Inflammatory macrophage (primary cell): ENCODE measurements around the gene SCN4A.
"Not testable (repeated sequence)": the region's sequence is repeated elsewhere in the genome, so short reads cannot be mapped to it uniquely, and the experiment has no call there.

Experiments
- DNase-seq, 2 donors: peaks; one replicate each; pipeline ENCODE4 v3.0.0-alpha.2; 2020 to 2022

SCN4A gene

GRCh38 chr17:63984651-63985386 lies 12.1 kb upstream of the SCN4A start:
- DNase-seq: peak; percentile 72 to 77

- peak in 1 of 2 donors; percentile 38 for DNase-seq
These were observed 11.5 kb upstream of the SCN4A start for GRCh38 chr17:63984236-63984635.

GRCh38 chr17:63983320-63983719 lies 10.6 kb upstream of the SCN4A start:
- peak in 1 of 2 donors; percentile 23 for DNase-seq

GRCh38 chr17:63982641-63983040 lies 9.9 kb upstream of the SCN4A start:
- not testable (repeated sequence) for DNase-seq

GRCh38 chr17:63978272-63979200 lies 5.8 kb upstream of the SCN4A start:
- no peak for DNase-seq

- DNase-seq: no peak
These were observed 4.0 kb upstream of the SCN4A start for GRCh38 chr17:63976702-63977101.

GRCh38 chr17:63975541-63976092 lies 2.9 kb upstream of the SCN4A start:
- no peak for DNase-seq

- DNase-seq: no peak
These were observed 2.0 kb upstream of the SCN4A start for GRCh38 chr17:63974594-63975192.

GRCh38 chr17:63973930-63974593 lies 1.3 kb upstream of the SCN4A start:
- no peak for DNase-seq

- no peak for DNase-seq
These were observed 529 bp upstream of the SCN4A start for GRCh38 chr17:63973247-63973646.

GRCh38 chr17:63969278-63969677 lies 3.4 kb downstream of the SCN4A start:
- DNase-seq: no peak

GRCh38 chr17:63967953-63968352 lies 4.8 kb downstream of the SCN4A start:
- no peak for DNase-seq

GRCh38 chr17:63966646-63967264 lies 6.0 kb downstream of the SCN4A start:
- DNase-seq: no peak

- no peak for DNase-seq
These were observed 9.6 kb downstream of the SCN4A start for GRCh38 chr17:63963123-63963522.

- DNase-seq: no peak
These were observed 10.4 kb downstream of the SCN4A start for GRCh38 chr17:63962298-63962744.

GRCh38 chr17:63961355-63962212 lies 11.1 kb downstream of the SCN4A start:
- peak; percentile 64 to 69 for DNase-seq

GRCh38 chr17:63960430-63960829 lies 12.3 kb downstream of the SCN4A start:
- DNase-seq: no peak

- DNase-seq: no peak
These were observed 12.7 kb downstream of the SCN4A start for GRCh38 chr17:63960006-63960405.

GRCh38 chr17:63956296-63956920 lies 16.3 kb downstream of the SCN4A start:
- DNase-seq: no peak

- no peak for DNase-seq
These were observed 16.9 kb downstream of the SCN4A start for GRCh38 chr17:63955791-63956190.
